Rectal smooth muscle tissue (tissue), 1 donor: Measurements from ENCODE around the gene OTX2.

Experiments used
- H3K27ac ChIP-seq: one replicate; pipeline ENCODE4 v1.7.0; 2013; ENCODE audit warnings: low read depth, low read length, inconsistent platforms
- H3K27me3 ChIP-seq: one replicate; pipeline ENCODE4 v1.7.0; 2013; ENCODE audit warnings: low read length; ENCODE audit not compliant: control insufficient read depth, insufficient read depth
- H3K36me3 ChIP-seq: one replicate; pipeline ENCODE4 v1.7.0; 2013; ENCODE audit warnings: low read length; ENCODE audit not compliant: control insufficient read depth, insufficient read depth
- H3K4me1 ChIP-seq: one replicate; pipeline ENCODE4 v1.7.0; 2013; ENCODE audit warnings: low read length; ENCODE audit not compliant: control insufficient read depth, insufficient read depth
- H3K4me3 ChIP-seq: one replicate; pipeline ENCODE4 v1.7.0; 2013; ENCODE audit warnings: low read length
- H3K9ac ChIP-seq: one replicate; pipeline ENCODE4 v1.7.0; 2013; ENCODE audit warnings: low read length

OTX2 gene

DNA sequence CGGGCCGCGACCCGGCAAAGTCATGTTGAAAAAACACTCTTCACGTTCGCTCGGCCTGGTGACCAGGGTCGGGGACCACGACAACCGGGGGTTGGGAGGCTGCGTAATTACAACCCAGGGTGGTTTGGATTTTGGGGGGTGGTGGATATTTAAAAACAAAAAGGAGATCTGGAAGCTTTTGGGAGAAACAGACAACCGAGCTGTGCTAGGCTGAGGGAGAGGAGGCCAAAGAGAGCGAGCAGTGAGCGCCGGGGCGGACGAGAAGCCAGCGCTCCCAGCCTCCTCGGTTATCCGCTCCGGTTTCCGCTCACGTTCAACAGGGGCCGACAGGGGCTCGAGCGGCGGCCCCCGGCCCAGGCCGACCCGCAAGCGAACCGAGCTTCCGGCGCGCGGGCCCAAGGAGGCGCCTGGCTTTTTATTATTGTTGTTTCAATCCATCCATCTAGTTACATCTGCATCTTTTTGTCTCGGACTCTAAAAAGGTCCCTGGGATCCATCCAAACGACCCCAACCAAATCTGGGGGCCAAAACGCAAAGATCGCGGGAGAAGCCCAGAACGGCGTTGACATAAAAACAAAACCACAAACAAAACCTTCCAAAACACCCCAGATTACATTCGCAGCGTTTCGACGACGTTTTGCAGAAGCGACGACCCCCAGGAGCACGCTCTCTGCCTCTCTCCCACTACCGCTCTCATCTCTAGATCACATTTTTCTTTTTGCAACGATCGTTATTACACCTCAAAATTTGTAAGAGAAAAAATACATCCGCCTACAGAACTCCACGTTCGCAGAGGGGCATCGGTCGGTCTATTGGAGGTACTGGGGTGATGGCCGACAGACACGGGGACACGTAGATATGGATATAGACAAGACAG is 771 bp downstream of the OTX2 start:
- H3K4me1 ChIP-seq: no peaks in the 10 kb centered on the region
- H3K27ac ChIP-seq: no peak overlapping the region
- peaks cover 53% of the 10 kb centered on the region for H3K27me3 ChIP-seq
- no peak overlapping the region for H3K4me3 ChIP-seq
- H3K9ac ChIP-seq: no peak overlapping the region
- H3K36me3 ChIP-seq: no peaks in the 10 kb centered on the region

DNA sequence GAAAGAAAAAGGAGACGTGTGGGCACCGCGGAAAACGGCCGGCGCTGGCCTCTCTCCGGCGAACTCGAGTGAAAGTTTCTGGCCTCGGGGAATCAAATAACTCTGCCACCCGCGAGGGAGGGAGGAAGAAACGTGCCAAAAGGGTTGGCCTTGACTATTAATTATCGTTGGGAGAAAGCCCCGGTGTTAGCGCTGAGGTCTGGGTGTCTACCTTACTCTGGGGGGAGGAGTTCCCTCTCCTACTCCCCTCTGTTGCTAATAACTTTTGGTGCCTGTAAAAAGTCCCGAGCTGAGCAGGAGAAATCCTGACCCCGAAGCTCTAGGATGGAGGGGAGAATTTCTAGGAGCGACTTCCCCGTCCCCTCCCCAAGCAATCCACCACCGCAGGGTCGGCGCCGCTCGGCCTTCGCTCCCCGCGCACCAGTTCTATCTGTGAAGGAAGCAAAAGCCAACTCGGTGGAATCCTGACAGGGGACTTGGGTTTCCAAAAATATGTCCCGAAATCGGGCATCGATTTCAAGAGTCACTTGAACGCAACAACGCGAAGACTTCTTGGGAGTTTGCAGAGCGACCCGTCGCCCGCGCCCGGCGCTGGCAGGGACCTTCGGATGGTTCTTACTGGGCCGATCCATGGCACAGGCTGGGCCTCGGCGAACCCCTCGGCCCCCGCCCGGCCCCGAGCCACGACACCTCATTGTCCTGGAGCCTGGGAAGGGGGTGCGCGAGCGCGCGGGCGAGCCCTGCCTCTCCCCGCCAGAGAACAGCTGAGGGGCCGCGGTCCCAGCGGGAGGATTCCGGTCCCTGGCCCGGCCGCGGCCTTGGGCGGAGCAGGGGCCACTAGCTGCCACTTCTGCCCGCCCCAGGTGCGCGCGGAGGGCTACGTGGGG is 1.7 kb downstream of the OTX2 start:
- H3K9ac ChIP-seq: no peak overlapping the region
- H3K4me1 ChIP-seq: no peaks in the 10 kb centered on the region
- H3K4me3 ChIP-seq: no peak overlapping the region
- no peak overlapping the region for H3K27ac ChIP-seq
- H3K27me3 ChIP-seq: peaks cover 58% of the 10 kb centered on the region
- H3K36me3 ChIP-seq: no peaks in the 10 kb centered on the region

DNA sequence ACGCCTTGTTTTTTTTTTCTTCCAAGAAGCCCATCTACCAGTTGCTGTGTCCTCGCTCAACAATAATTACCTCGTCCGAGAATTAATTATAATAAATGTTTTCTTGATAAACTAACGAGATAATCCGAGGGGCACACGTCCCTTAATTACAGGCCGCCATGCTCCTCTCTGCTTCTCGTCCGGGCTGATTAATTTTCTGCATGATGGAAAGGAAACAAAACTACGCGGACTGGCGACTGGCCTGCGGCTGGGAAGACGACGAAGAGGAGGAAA is 2.2 kb downstream of the OTX2 start:
- Histone ChIP-seq H3K36me3 (no peaks in the 10 kb centered on the region), H3K27ac (no peak overlapping the region), H3K4me1 (no peaks in the 10 kb centered on the region), H3K4me3 (no peak overlapping the region), H3K9ac (no peak overlapping the region), H3K27me3 (peaks cover 60% of the 10 kb centered on the region)

DNA sequence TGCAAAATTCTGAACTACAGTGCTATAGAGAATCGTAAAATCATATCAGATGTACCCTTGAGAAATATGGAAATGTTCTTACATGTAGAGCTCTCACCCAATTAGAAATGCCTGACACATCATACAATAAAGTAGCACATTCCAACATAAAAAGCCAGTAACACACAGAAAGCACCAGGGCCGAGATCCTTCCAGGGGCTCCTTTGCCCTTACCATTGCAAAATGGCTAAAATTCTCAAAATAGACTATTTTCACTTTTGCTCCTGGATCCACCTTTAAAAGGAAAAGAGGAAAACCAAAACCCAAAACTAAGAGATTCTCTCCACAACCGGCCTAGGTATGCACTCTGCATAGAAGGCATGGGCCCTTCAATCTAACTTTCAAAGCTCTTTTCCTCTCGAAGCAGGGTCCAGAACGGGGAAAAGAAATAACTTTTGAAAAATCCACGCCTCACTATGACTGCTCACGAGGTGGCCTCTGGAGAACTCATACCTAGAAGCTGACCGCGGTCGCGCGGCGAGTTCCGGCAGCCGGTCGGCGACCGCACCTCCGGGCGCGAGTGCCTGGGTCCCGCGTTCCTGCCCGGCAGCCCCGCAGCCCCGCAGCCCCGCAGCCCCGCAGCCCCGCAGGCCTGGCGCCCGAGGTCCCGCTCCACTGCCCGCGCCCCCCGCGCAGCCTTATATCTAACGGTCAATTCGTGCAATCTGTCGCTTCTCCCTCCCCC is 2.7 kb downstream of the OTX2 start:
- Histone ChIP-seq H3K36me3 (no peaks in the 10 kb centered on the region), H3K4me1 (no peaks in the 10 kb centered on the region), H3K27me3 (peaks cover 60% of the 10 kb centered on the region), H3K9ac (no peak overlapping the region), H3K27ac (no peak overlapping the region), H3K4me3 (no peak overlapping the region)

DNA sequence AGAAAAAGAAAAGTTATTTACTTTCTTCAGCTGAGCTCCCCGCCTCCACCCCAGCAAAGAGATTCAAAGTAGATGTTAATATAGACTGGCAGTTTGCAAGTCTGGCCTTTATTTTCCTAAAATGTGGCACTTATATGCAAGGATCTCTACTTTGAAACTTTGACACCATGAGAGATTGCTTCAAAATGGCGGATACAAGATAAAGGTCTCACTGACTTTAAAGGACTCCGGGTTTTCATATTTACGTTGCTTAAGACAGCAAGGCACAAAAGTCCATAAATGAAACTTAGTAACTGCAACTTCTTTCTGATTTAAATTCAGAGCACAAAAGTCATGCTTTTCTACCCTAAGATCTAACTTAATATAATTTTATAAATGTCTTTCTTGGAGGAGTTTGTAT is 3.5 kb downstream of the OTX2 start:
- H3K27me3 ChIP-seq: peaks cover 56% of the 10 kb centered on the region
- H3K27ac ChIP-seq: no peak overlapping the region
- no peaks in the 10 kb centered on the region for H3K36me3 ChIP-seq
- no peak overlapping the region for H3K9ac ChIP-seq
- no peaks in the 10 kb centered on the region for H3K4me1 ChIP-seq
- H3K4me3 ChIP-seq: no peak overlapping the region

DNA sequence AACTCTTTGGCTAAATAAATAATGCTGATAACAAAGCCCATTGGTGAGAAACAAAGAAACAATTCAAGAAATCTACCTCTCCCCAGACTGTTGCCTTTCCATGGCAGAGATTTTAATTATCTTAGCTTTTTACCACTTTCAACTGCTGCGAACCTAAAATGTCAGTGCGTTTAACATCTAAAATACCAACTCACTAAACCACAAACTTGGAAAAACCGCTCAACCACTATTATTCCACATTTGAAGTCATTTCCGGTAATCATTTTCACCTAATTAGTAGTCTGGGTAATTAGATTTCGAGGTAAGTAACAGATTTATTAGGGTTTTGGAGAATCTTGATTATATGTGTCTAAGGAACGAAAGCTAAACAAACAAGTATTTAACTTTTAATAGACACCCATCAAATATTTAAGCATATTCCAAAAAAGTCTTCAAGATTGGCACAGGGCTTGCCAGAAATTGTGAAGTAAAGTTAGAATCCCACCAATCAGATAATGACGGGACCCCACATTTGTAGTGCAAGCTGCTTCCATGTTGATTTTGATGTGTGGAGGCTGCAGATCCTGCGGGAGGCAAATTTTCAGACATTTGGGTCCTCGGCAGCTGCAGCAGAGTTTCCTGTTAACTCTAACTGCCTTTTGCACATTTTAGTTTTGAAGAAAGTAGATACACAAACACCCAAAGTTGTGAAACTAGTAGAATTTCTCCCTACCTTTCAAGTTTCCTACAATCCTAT is 4.1 kb downstream of the OTX2 start:
- Histone ChIP-seq H3K27me3 (peaks cover 53% of the 10 kb centered on the region), H3K9ac (no peak overlapping the region), H3K4me3 (no peak overlapping the region), H3K36me3 (no peaks in the 10 kb centered on the region), H3K27ac (no peak overlapping the region), H3K4me1 (no peaks in the 10 kb centered on the region)

DNA sequence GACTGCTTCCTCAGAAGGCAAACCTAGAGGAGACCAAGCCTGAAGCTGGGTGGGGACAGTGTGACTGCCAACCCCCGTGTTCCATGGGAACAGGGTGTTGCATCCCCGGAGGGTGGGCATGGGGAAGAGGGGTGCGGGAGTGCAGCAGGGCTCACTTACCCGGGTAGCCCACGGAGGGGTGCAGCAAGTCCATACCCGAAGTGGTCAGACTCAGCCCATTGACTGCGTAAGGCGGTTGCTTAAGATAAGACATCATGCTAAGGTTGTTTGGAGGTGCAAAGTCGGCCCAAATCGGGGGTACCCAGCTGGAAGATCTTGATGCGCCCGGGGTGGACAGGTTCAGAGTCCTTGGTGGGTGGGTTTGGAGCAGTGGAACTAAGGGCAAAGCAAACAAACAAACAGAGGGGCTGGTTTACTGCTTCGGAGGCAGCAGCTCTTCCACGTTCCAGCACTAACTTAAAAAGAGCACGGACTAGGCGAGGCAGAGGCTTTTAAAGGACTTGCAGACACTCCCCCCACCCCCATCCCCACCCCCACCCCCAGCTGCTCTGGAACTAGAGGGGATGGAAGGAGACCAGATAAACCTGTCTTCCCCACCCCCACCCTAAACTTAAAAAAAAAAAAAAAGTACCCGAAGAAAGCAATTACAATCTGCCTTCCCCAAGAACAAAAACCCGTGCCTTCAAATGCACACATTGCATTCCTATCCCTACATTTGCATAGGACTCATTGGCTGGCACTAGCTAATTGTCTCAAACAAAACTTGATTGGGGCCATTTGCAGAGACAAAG is 4.9 kb downstream of the OTX2 start:
- Histone ChIP-seq H3K9ac (no peak overlapping the region), H3K27ac (no peak overlapping the region), H3K4me1 (no peaks in the 10 kb centered on the region), H3K4me3 (no peak overlapping the region), H3K27me3 (peaks cover 49% of the 10 kb centered on the region), H3K36me3 (no peaks in the 10 kb centered on the region)

DNA sequence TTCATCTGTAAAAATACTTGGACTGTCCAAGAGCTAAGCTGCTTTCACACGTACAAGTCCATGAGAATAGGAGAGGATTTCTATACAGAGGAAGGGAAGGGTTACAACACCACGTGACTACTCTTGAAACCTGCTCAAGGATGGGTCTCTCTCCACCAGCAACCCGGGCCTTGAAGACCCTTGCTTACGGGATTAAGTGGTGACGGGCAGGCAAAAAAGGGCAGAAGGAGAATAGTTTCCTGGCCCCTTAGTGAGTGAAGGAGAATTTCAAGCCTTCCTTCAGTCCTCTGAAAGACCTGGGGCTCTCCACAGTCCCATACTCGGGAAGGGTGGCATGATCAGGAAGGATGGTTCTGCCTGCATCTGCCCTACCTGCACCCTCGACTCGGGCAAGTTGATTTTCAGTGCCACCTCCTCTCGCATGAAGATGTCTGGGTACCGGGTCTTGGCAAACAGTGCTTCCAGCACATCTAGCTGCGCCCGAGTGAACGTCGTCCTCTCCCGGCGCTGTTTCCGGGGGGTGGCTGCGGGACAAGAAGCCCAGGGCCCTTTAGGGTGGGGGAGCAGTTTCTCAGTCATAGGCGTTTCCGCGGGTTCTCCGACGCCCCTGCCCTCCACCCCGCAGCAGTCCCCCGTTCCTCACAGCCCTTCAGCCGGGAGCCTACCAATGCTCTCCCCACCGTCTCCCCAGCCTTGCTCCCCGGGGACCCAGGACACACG is 6.3 kb downstream of the OTX2 start:
- H3K9ac ChIP-seq: no peak overlapping the region
- H3K4me3 ChIP-seq: no peak overlapping the region
- no peaks in the 10 kb centered on the region for H3K4me1 ChIP-seq
- no peak overlapping the region for H3K27ac ChIP-seq
- H3K36me3 ChIP-seq: no peaks in the 10 kb centered on the region
- peaks cover 47% of the 10 kb centered on the region for H3K27me3 ChIP-seq

DNA sequence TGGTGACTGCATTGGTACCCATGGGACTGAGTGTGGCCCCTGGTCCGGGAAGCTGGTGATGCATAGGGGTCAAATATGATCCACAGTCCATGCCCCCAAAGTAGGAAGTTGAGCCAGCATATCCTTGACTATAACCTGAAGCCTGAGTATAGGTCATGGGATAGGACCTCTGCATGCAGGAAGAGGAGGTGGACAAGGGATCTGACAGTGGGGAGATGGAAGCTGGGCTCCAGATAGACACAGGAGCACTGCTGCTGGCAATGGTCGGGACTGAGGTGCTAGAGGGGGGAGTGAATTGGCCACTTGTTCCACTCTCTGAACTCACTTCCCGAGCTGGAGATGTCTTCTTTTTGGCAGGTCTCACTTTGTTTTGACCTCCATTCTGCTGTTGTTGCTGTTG is 8.4 kb downstream of the OTX2 start:
- Histone ChIP-seq H3K4me1 (no peaks in the 10 kb centered on the region), H3K27me3 (peaks cover 54% of the 10 kb centered on the region), H3K9ac (no peak overlapping the region), H3K27ac (no peak overlapping the region), H3K36me3 (no peaks in the 10 kb centered on the region), H3K4me3 (no peak overlapping the region)

DNA sequence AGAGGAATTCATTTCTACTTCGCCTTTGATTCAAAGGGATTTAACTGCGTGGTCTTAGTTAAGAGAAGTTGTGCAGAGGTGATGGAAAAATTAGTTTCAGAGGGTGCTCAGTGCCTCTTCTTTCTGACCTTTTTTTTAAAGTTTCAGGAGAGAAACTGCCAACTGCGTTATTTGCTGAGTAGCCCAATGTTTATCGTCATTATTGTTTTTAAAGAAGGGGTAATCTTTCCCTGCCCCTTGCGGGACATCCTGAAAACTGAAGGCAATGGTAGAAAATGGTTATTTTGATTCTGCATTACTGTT is 11.0 kb downstream of the OTX2 start:
- H3K4me1 ChIP-seq: no peaks in the 10 kb centered on the region
- no peaks in the 10 kb centered on the region for H3K36me3 ChIP-seq
- H3K9ac ChIP-seq: no peak overlapping the region
- H3K27me3 ChIP-seq: peaks cover 50% of the 10 kb centered on the region
- H3K4me3 ChIP-seq: no peak overlapping the region
- no peak overlapping the region for H3K27ac ChIP-seq
